Uterus (tissue), 4 donors: ENCODE measurements around the gene NEURL1B. TPM values are rescaled to one million over a fixed set of nuclear protein-coding genes. Genes with fewer than 3 reads are reported as not detected.

ENCODE experiments used
- DNase-seq, 2 donors: peaks; one replicate each; pipeline ENCODE4 v3.0.0-alpha.2; 2019 to 2020
- H3K27ac ChIP-seq, 2 donors: fragments of 200-600 bp; sonication (generic); 1 replicate in 1 of 2; 2 replicates in 1 of 2; pipeline ENCODE4 v1.5.1; 2016 to 2018
- H3K27me3 ChIP-seq, 2 donors: fragments of 200-600 bp; sonication (generic); one replicate each; pipeline ENCODE4 v1.5.1; 2018 to 2019; ENCODE audit warnings: control low read depth in 1 of 2
- H3K36me3 ChIP-seq, 2 donors: fragments of 200-600 bp; sonication (generic); one replicate each; pipeline ENCODE4 v1.5.1; 2019; ENCODE audit warnings: control low read depth in 1 of 2
- H3K4me1 ChIP-seq, 2 donors: fragments of 200-600 bp; sonication (generic); one replicate each; pipeline ENCODE4 v1.5.1; 2018 to 2019; ENCODE audit warnings: control low read depth in 1 of 2
- H3K4me3 ChIP-seq, 2 donors: fragments of 200-600 bp; sonication (generic); 1 replicate in 1 of 2; 2 replicates in 1 of 2; pipeline ENCODE4 v1.5.1; 2018 to 2019; ENCODE audit warnings: mild to moderate bottlenecking in 1 of 2
- H3K9me3 ChIP-seq, 2 donors: fragments of 200-600 bp; sonication (generic); one replicate each; pipeline ENCODE4 v1.5.1; 2019; ENCODE audit warnings: control low read depth in 1 of 2
- POLR2A ChIP-seq, 2 donors: fragments of 450-650 bp; IDR thresholded peaks; one replicate each; pipeline ENCODE4 v1.6.1; 2016; ENCODE audit warnings: antibody characterized with exemption in 2 of 2, mild to moderate bottlenecking in 1 of 2, moderate library complexity in 1 of 2
- intact Hi-C: fragments of 100-400 bp; cut with DNase I; formaldehyde crosslinking; loops from one replicate; pipeline ENCODE4 v1.15.1; 2023; ENCODE audit warnings: low total_unique reads
- total RNA-seq, 4 donors: library from RNA; depleted of rRNA in 3 of 4; stranded (reverse); fragments of >200 nt in 3 of 4; gene quantifications; one replicate each; pipeline versions ENCODE4 v1.1.0 to v1.2.4, GENCODE V29; 2014 to 2023
- TF ChIP-seq, protein P1 (sequence below), 4 experiments: fragments of 200-600 bp in 2 of 4; fragments of 450-650 bp in 2 of 4; sonication (generic) in 2 of 4; IDR thresholded peaks; one replicate each; pipeline ENCODE4 v1.5.1; 2016 to 2019; ENCODE audit warnings: antibody characterized with exemption in 4 of 4, mild to moderate bottlenecking in 2 of 4, moderate library complexity in 1 of 4
- donor health status: DM: yes; HTN: yes; CAD: no.

Gene NEURL1B
- total RNA-seq, 4 donors from 2014 or later: 51.1 to 136 (median 74.1) TPM

DNA sequence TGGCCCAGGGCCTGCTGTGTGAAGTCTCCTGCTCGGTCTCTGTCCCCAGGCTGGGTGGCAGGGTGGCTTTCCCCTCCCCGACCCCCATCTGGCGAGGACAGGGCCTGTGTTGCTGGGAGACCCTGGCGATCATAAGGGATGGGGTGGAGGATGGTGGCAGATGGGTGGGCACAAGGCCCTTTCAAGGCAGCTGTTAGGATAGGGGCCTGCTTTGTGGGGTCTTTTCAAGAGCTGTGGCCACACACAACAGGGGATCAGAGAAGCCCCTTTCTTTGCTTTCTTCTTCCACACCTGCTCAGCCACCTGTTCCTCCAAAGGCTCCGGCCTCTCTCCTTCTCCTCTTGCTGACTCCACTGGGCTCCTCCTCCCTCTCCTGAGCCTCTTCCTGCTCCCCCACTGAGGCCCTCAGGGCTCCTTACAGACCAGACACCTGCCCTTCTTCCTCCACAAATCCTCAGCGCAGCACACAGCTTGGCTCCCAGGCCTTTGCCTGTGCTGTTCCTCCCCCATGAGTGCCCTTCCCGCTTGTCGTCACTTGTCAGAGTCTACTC, 15.0 kb upstream of the NEURL1B start:
- H3K27me3 ChIP-seq: no peaks in the 10 kb centered on the region
- intact Hi-C loops: no loop called here
- H3K4me3 ChIP-seq: no peak overlapping the region
- H3K27ac ChIP-seq: no peak overlapping the region
- H3K36me3 ChIP-seq: no peaks in the 10 kb centered on the region
- TF ChIP-seq, protein P1, sequence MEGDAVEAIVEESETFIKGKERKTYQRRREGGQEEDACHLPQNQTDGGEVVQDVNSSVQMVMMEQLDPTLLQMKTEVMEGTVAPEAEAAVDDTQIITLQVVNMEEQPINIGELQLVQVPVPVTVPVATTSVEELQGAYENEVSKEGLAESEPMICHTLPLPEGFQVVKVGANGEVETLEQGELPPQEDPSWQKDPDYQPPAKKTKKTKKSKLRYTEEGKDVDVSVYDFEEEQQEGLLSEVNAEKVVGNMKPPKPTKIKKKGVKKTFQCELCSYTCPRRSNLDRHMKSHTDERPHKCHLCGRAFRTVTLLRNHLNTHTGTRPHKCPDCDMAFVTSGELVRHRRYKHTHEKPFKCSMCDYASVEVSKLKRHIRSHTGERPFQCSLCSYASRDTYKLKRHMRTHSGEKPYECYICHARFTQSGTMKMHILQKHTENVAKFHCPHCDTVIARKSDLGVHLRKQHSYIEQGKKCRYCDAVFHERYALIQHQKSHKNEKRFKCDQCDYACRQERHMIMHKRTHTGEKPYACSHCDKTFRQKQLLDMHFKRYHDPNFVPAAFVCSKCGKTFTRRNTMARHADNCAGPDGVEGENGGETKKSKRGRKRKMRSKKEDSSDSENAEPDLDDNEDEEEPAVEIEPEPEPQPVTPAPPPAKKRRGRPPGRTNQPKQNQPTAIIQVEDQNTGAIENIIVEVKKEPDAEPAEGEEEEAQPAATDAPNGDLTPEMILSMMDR (IDR thresholded peaks at IDR 0.05): no peak
- TF ChIP-seq POLR2A (IDR thresholded peaks at IDR 0.05): no peak
- H3K9me3 ChIP-seq: no peaks in the 10 kb centered on the region
- peak in 1 of 2 donors; percentile 10 for DNase-seq
- H3K4me1 ChIP-seq: no peaks in the 10 kb centered on the region

DNA sequence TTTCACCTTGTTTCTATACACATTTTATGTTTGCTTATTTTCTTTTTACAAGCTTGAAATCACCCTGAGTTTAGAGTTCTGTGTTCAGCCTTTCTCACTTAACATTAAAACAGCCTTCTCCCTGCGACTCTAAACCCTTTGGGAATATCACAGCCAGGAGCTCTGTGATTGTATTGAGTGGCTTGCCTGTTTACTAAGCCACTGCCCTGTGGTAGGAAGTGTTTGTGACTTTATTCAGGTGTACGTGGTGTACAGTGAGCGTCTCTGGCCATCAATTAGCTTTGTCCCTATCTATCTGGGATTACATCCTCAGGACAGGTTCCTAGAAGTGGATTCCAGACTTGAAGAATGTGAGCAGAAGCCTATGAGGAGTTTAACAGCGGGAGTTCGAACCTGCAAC, 11.0 kb upstream of the NEURL1B start:
- TF ChIP-seq POLR2A (IDR thresholded peaks at IDR 0.05): no peak
- TF ChIP-seq, protein P1 (IDR thresholded peaks at IDR 0.05): no peak
- H3K4me1 ChIP-seq: no peaks in the 10 kb centered on the region
- DNase-seq: no peak

DNA sequence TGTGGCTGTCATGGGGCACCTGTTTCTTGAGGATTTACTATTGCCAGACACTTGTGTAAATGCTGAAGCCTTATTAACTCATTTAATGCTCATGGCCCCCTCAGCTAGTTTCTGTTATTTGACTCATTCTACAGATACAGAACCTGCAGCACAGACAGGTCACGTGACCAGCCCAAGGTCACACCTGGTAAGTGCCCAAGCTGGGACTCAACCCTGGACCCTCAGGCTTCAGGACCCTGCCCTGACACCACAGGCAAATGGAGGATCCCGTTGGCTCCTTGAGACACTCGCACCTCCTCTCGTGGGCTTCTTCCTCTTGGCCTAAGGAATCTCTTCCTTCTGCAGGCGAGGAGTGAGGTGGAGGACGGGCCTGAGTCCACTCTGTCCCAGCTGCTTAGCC, 10.6 kb upstream of the NEURL1B start:
- intact Hi-C loops: no loop called here
- Histone ChIP-seq H3K27ac (no peak overlapping the region), H3K27me3 (no peaks in the 10 kb centered on the region), H3K4me1 (no peaks in the 10 kb centered on the region), H3K36me3 (no peaks in the 10 kb centered on the region), H3K9me3 (no peaks in the 10 kb centered on the region), H3K4me3 (no peak overlapping the region)
- DNase-seq: peak in 1 of 2 donors; percentile 10
- TF ChIP-seq POLR2A (IDR thresholded peaks at IDR 0.05): no peak
- TF ChIP-seq, protein P1 (IDR thresholded peaks at IDR 0.05): no peak

More for the DNA sequence above, 11.0 kb upstream of the NEURL1B start:
- Histone ChIP-seq H3K4me3 (no peak overlapping the region), H3K9me3 (no peaks in the 10 kb centered on the region), H3K36me3 (no peaks in the 10 kb centered on the region), H3K27me3 (no peaks in the 10 kb centered on the region), H3K27ac (no peak overlapping the region)
- intact Hi-C loops: no loop called here

DNA sequence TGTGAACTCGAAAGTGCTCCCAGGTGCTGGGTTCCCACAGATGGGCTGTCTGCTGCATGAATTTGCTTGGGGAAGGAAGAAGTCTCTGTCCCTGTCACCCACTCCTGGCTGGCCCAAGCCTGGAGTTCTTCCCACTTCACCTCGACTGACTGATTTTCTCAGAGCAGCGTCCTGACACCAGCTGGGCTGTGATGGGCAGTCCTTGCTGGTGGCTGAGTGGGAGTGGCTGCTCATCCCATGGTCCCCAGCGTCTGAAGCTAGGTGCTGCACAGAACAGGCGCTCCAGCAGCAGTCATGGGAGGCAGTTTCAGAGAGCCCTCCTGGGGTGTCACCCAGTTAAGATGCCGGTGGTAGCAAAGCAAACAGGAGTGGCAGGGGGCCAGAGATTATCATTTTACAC, 10.1 kb upstream of the NEURL1B start:
- TF ChIP-seq, protein P1 (IDR thresholded peaks at IDR 0.05): no peak
- no peak for TF ChIP-seq POLR2A (IDR thresholded peaks at IDR 0.05)
- no peak for DNase-seq
- Histone ChIP-seq H3K4me1 (no peaks in the 10 kb centered on the region), H3K36me3 (no peaks in the 10 kb centered on the region), H3K4me3 (no peak overlapping the region), H3K9me3 (no peaks in the 10 kb centered on the region), H3K27ac (no peak overlapping the region), H3K27me3 (no peaks in the 10 kb centered on the region)
- intact Hi-C loops: no loop called here

DNA sequence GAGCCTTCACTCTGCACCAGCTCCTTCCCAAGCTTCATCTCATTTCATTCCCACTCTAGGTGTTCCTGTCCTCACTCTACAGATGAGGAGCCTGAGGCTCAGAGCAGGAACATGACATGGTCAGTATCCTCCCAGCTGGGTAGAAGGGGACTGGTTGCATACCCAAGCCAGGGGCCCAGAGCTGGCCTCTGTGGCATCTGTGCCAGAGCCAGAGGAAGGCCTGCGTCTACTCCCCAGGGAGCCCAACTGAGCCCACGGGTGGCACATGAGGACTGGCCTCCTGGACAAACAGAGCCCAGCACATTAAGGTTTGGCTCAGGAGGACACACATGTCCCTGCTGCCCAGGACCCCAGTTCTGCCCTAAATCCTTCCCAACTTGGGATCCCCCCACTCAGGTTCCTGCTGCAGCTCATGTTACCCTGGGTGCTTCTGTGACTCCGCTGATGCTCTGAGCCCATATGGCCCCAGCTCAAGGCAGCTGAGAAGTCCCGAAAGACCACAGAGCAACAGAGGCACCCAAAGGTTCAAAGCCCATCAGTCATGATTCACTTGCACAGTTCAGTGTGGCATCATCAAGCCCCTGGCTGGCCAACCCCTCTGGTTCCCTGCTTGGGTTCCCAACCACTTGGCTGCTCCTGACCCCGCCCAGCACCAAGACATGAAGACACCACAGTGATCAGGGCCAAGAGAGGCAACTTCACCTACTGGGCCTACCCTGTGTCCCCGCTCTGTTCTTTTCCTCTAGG, 8.5 kb upstream of the NEURL1B start:
- intact Hi-C loops: no loop called here
- Histone ChIP-seq H3K4me1 (no peaks in the 10 kb centered on the region), H3K27me3 (no peaks in the 10 kb centered on the region), H3K27ac (no peak overlapping the region), H3K4me3 (no peak overlapping the region), H3K9me3 (no peaks in the 10 kb centered on the region), H3K36me3 (no peaks in the 10 kb centered on the region)
- TF ChIP-seq, protein P1 (IDR thresholded peaks at IDR 0.05): no peak
- TF ChIP-seq POLR2A (IDR thresholded peaks at IDR 0.05): no peak
- peak in 1 of 2 donors; percentile 11 for DNase-seq
